IMR-90 (cell line): ENCODE results near the gene ITGA4. TPM values are rescaled to one million over a fixed set of nuclear protein-coding genes. Genes with fewer than 3 reads are reported as not detected.

Experiments
- ATAC-seq: fragments of 200-7000 bp; cut with Tn5 transposase; 2 replicates; pipeline ENCODE4 v1.9.1; 2020; ENCODE audit warnings: low read depth, mild to moderate bottlenecking, moderate library complexity
- BruUV-seq: library from RNA; stranded (reverse); fragments of 400-500 nt; replicated peaks from 2 replicates; lab custom pipeline; 2021; lab: Mats Ljungman, UMichigan
- CTCF ChIA-PET: fragments of 300-600 bp; formaldehyde crosslinking; extraction: SDS; loops from one replicate; lab custom pipeline; 2021; ENCODE audit warnings: antibody characterized with exemption; lab: Yijun Ruan, JAX
- POLR2A ChIA-PET: fragments of 300-600 bp; sonication (Branson Sonifier 250); formaldehyde crosslinking; loops from one replicate; lab custom pipeline; 2022; ENCODE audit warnings: antibody characterized with exemption; ENCODE audit not compliant: unreplicated experiment; lab: Charles Lee
- DNase-seq: peaks from one replicate; pipeline ENCODE4 v3.0.0; 2013
- H2AFZ ChIP-seq: replicated peaks from 2 replicates; pipeline ENCODE3; 2013; ENCODE audit warnings: low read length, mild to moderate bottlenecking; ENCODE audit not compliant: poor library complexity
- H2AK5ac ChIP-seq: 2 replicates; pipeline ENCODE4 v1.6.1; 2013; ENCODE audit warnings: low read depth, low read length, inconsistent platforms
- H2AK9ac ChIP-seq: replicated peaks from 2 replicates; pipeline ENCODE3; 2013; ENCODE audit warnings: mild to moderate bottlenecking, low read depth, low read length, moderate library complexity; ENCODE audit not compliant: poor library complexity
- H2BK120ac ChIP-seq: 2 replicates; pipeline ENCODE4 v1.6.1; 2013; ENCODE audit warnings: low read depth, low read length, inconsistent platforms
- H2BK15ac ChIP-seq: 3 replicates; pipeline ENCODE4 v1.6.1; 2013; ENCODE audit warnings: low read depth, low read length, inconsistent platforms
- H2BK20ac ChIP-seq: 2 replicates; pipeline ENCODE4 v1.6.1; 2013; ENCODE audit warnings: low read depth, mild to moderate bottlenecking, inconsistent platforms, low read length, moderate library complexity
- H2BK5ac ChIP-seq: 2 replicates; pipeline ENCODE4 v1.6.1; 2013; ENCODE audit warnings: mild to moderate bottlenecking, low read depth, low read length, inconsistent platforms; ENCODE audit not compliant: poor library complexity, severe bottlenecking
- H3K14ac ChIP-seq: replicated peaks from 2 replicates; pipeline ENCODE4 v1.6.1; 2013; ENCODE audit warnings: low read depth, low read length, inconsistent platforms
- H3K18ac ChIP-seq: 2 replicates; pipeline ENCODE4 v1.6.1; 2013; ENCODE audit warnings: low read depth, low read length, control low read depth
- H3K23ac ChIP-seq: 2 replicates; pipeline ENCODE4 v1.6.1; 2013; ENCODE audit warnings: low read depth, low read length, inconsistent platforms
- H3K27ac ChIP-seq: 2 replicates; pipeline ENCODE4 v1.5.1; 2013; ENCODE audit warnings: mild to moderate bottlenecking, control low read depth, low read length; ENCODE audit not compliant: insufficient read depth
- H3K27me3 ChIP-seq: 2 replicates; pipeline ENCODE4 v1.6.1; 2013; ENCODE audit warnings: low read length; ENCODE audit not compliant: control insufficient read depth, insufficient read depth
- H3K36me3 ChIP-seq: 2 replicates; pipeline ENCODE4 v1.6.1; 2013; ENCODE audit warnings: low read length, mixed read lengths; ENCODE audit not compliant: control insufficient read depth, insufficient read depth
- H3K4ac ChIP-seq: 2 replicates; pipeline ENCODE4 v1.6.1; 2013; ENCODE audit warnings: low read depth, low read length, inconsistent platforms
- H3K4me1 ChIP-seq: 2 replicates; pipeline ENCODE4 v1.6.1; 2013; ENCODE audit warnings: low read length, mixed read lengths; ENCODE audit not compliant: control insufficient read depth, insufficient read depth
- H3K4me2 ChIP-seq: 2 replicates; pipeline ENCODE4 v1.6.1; 2013; ENCODE audit warnings: low read depth, mild to moderate bottlenecking, control low read depth, low read length, moderate library complexity
- H3K4me3 ChIP-seq: 2 replicates; pipeline ENCODE4 v1.5.1; 2013; ENCODE audit warnings: low read depth, mild to moderate bottlenecking, control low read depth, low read length, moderate library complexity; ENCODE audit not compliant: insufficient read depth
- H3K56ac ChIP-seq: 2 replicates; pipeline ENCODE4 v1.6.1; 2013; ENCODE audit warnings: low read length, inconsistent platforms; ENCODE audit not compliant: insufficient read depth; ENCODE audit errors: extremely low read depth
- H3K79me1 ChIP-seq, 2 experiments: 2 replicates each; pipeline ENCODE4 v1.6.1; 2013; ENCODE audit warnings: low read length in 2 of 2, inconsistent platforms in 1 of 2, low read depth in 1 of 2
- H3K9ac ChIP-seq: 2 replicates; pipeline ENCODE4 v1.6.1; 2013; ENCODE audit warnings: low read depth, low read length, control low read depth
- H3K9me1 ChIP-seq: 2 replicates; pipeline ENCODE4 v1.6.1; 2013; ENCODE audit warnings: low read length, inconsistent platforms; ENCODE audit not compliant: insufficient read depth
- H3K9me3 ChIP-seq: 2 replicates; pipeline ENCODE4 v1.6.1; 2013; ENCODE audit warnings: low read length; ENCODE audit not compliant: control insufficient read depth, insufficient read depth
- H4K20me1 ChIP-seq: 2 replicates; pipeline ENCODE4 v1.6.1; 2013; ENCODE audit warnings: low read length, inconsistent platforms; ENCODE audit not compliant: insufficient read depth
- H4K5ac ChIP-seq: 2 replicates; pipeline ENCODE4 v1.6.1; 2013; ENCODE audit warnings: mild to moderate bottlenecking, low read depth, low read length, control low read depth
- H4K8ac ChIP-seq, 2 experiments: 2 replicates each; pipeline ENCODE4 v1.6.1; 2013; ENCODE audit warnings: low read depth in 2 of 2, low read length in 2 of 2, control low read depth in 1 of 2, inconsistent platforms in 1 of 2
- H4K91ac ChIP-seq: 2 replicates; pipeline ENCODE4 v1.6.1; 2013; ENCODE audit warnings: low read depth, low read length, inconsistent platforms; ENCODE audit not compliant: insufficient read depth
- BHLHE40 ChIP-seq: fragments of 150-350 bp; IDR thresholded peaks from 2 replicates; pipeline ENCODE4 v1.6.1; 2016; ENCODE audit warnings: mild to moderate bottlenecking, low read depth, low read length
- CHD1 ChIP-seq: IDR thresholded peaks from 2 replicates; pipeline ENCODE4 v1.6.1; 2012; ENCODE audit warnings: low read depth, low read length, improper control_type of control experiment
- CTCF ChIP-seq: conservative IDR thresholded peaks from 2 replicates; pipeline ENCODE4 v1.5.1; 2012; ENCODE audit warnings: mild to moderate bottlenecking, low read depth, low read length, improper control_type of control experiment
- POLR2A ChIP-seq: IDR thresholded peaks from 2 replicates; pipeline ENCODE4 v1.6.1; 2012; ENCODE audit warnings: mild to moderate bottlenecking, low read depth, low read length
- SMC3 ChIP-seq: fragments of 150-350 bp; IDR thresholded peaks from 2 replicates; pipeline ENCODE4 v1.6.1; 2016; ENCODE audit warnings: low read depth, mild to moderate bottlenecking, antibody characterized with exemption, low read length, moderate library complexity
- WGBS, 2 experiments: methylation state at CpG; one replicate each; pipeline versions ENCODE4 v1.1.5 to v1.1.7; 2013; ENCODE audit warnings: missing lambda C conversion rate in 2 of 2; ENCODE audit not compliant: insufficient read length in 1 of 2; ENCODE audit errors: extremely low coverage in 2 of 2; 5-methylcytosine and 5-hydroxymethylcytosine counted together
- dilution Hi-C: fragments of 300-500 bp; cut with HindIII; formaldehyde crosslinking; loops from one replicate; pipeline ENCODE4 v1.14.3; 2018; ENCODE audit warnings: low sequenced_read_pairs; ENCODE audit not compliant: unreplicated experiment
- in situ Hi-C: fragments of 300-500 bp; cut with MboI; formaldehyde crosslinking; loops from 3 replicates; pipeline ENCODE4 v1.14.3; 2019; ENCODE audit warnings: low sequenced_read_pairs, inconsistent platforms, mixed read lengths
- intact Hi-C: fragments of 100-400 bp; cut with micrococcal nuclease; formaldehyde crosslinking; loops from 2 replicates; pipeline ENCODE4 v1.10.0; 2022
- polyA plus RNA-seq, 3 experiments: library from polyadenylated mRNA; depleted of rRNA; stranded (reverse); fragments of >200 nt; gene quantifications; 2 replicates each; pipeline ENCODE4 v1.2.3, GENCODE V29; 2012; ENCODE audit warnings: low replicate concordance in 1 of 3
- total RNA-seq: library from RNA; depleted of rRNA; stranded (reverse); fragments of >200 nt; gene quantifications from 2 replicates; pipeline ENCODE4 v1.2.3, GENCODE V29; 2012

The ITGA4 gene
- total and polyA plus RNA-seq, 2 of the 4 experiments (the other 2 are of a cell fraction): 6.9 to 13.6 TPM

GRCh38 chr2:181411105-181411849 is 45.9 kb upstream of the ITGA4 start:
- CTCF ChIA-PET: no interaction called here
- POLR2A ChIA-PET: interaction anchor here (0.6 kb wide), 1 partner anchor 31 kb away, joined by 3 read pairs; no protein-coding TSS in a partner anchor

More at GRCh38 chr2:181411105-181411849, 45.9 kb upstream of the ITGA4 start:
- TF ChIP-seq CHD1 (no peak), SMC3 (no peak), POLR2A (no peak), CTCF (no peak), BHLHE40 (no peak)
- no peak overlapping the region for H2BK120ac ChIP-seq
- H3K9ac ChIP-seq: no peak overlapping the region
- no peak overlapping the region for H4K8ac ChIP-seq
- no peaks in the 10 kb centered on the region for H3K27me3 ChIP-seq
- H3K4me2 ChIP-seq: no peak overlapping the region
- no peak overlapping the region for H3K4me3 ChIP-seq
- no peak overlapping the region for H2AK5ac ChIP-seq
- H3K14ac ChIP-seq: no peak overlapping the region
- DNase-seq (no peak), ATAC-seq (no peak)
- no CpG with 5 or more reads among the region's 5 CpGs for WGBS, 2 experiments
- dilution Hi-C loops: no loop called here
- no peak overlapping the region for H2BK20ac ChIP-seq
- no peak overlapping the region for H3K4ac ChIP-seq
- no peak overlapping the region for H4K91ac ChIP-seq
- H3K79me1 ChIP-seq: no peaks in the 10 kb centered on the region
- no peak overlapping the region for H3K18ac ChIP-seq
- no peaks in the 10 kb centered on the region for H4K20me1 ChIP-seq
- no peaks in the 10 kb centered on the region for H3K4me1 ChIP-seq
- H2BK15ac ChIP-seq: no peak overlapping the region
- H3K9me3 ChIP-seq: no peaks in the 10 kb centered on the region
- intact Hi-C loops: no loop called here
- H3K23ac ChIP-seq: no peak overlapping the region
- H3K9me1 ChIP-seq: no peaks in the 10 kb centered on the region
- peak overlapping the region; percentile 1 for H2AFZ ChIP-seq
- no TSS peak for BruUV-seq
- no peak overlapping the region for H4K5ac ChIP-seq
- no peak overlapping the region for H3K27ac ChIP-seq
- H2AK9ac ChIP-seq: no peak overlapping the region
- no peak overlapping the region for H2BK5ac ChIP-seq
- in situ Hi-C loops: no loop called here
- no peaks in the 10 kb centered on the region for H3K36me3 ChIP-seq
- H3K56ac ChIP-seq: no peak overlapping the region
